Central memory CD8-positive, alpha-beta T cell (primary cell): ENCODE data around the gene MRTFB.

Experiments
- ATAC-seq: fragments of 150-1000 bp; cut with Tn5 transposase; replicated peaks from 2 replicates; pipeline ENCODE4 v1.10.0; 2022; ENCODE audit warnings: mild to moderate bottlenecking, moderate FRiP score, moderate number of reproducible peaks; ENCODE audit not compliant: poor library complexity, severe bottlenecking; ENCODE audit errors: extremely low read depth
- DNase-seq, 2 donors: peaks; one replicate each; pipeline ENCODE4 v3.0.0; 2021; ENCODE audit warnings: low spot score in 2 of 2
- H3K27ac Mint-ChIP-seq: one replicate; pipeline ENCODE4 v1.8.0; 2022; ENCODE audit warnings: low read depth, mild to moderate bottlenecking, moderate library complexity, mixed read lengths
- H3K27me3 Mint-ChIP-seq: one replicate; pipeline ENCODE4 v1.8.0; 2022; ENCODE audit warnings: mixed read lengths
- H3K36me3 Mint-ChIP-seq: one replicate; pipeline ENCODE4 v1.8.0; 2022; ENCODE audit warnings: mild to moderate bottlenecking, moderate library complexity, mixed read lengths; ENCODE audit not compliant: insufficient read depth
- H3K4me1 Mint-ChIP-seq: one replicate; pipeline ENCODE4 v1.8.0; 2022; ENCODE audit warnings: mixed read lengths
- H3K4me3 Mint-ChIP-seq: one replicate; pipeline ENCODE4 v1.8.0; 2022; ENCODE audit warnings: mild to moderate bottlenecking, moderate library complexity, mixed read lengths
- H3K9me3 Mint-ChIP-seq: one replicate; pipeline ENCODE4 v1.8.0; 2022; ENCODE audit warnings: mixed read lengths

MRTFB gene

GRCh38 chr16:14284371-14284770 is 213.3 kb downstream of the MRTFB start:
- Mint-ChIP-seq H3K4me3 (peak overlapping the region; percentile 86), H3K9me3 (peaks cover 8% of the 10 kb centered on the region), H3K4me1 (peaks cover 25% of the 10 kb centered on the region), H3K27ac (no peak overlapping the region), H3K27me3 (no peaks in the 10 kb centered on the region), H3K36me3 (peaks cover 30% of the 10 kb centered on the region)
- DNase-seq (no peak), ATAC-seq (no peak)

- DNase-seq = peak in 1 of 2 donors; percentile 32
- peaks cover 25% of the 10 kb centered on the region for H3K4me1 Mint-ChIP-seq
- H3K4me3 Mint-ChIP-seq = peak overlapping the region; percentile 86
- peak overlapping the region; percentile 99 for H3K27ac Mint-ChIP-seq
- ATAC-seq = peak; percentile 52
- H3K9me3 Mint-ChIP-seq = peaks cover 9% of the 10 kb centered on the region
- no peaks in the 10 kb centered on the region for H3K27me3 Mint-ChIP-seq
- H3K36me3 Mint-ChIP-seq = peaks cover 30% of the 10 kb centered on the region
Observed at GRCh38 chr16:14284930-14285512, 213.9 kb downstream of the MRTFB start.

DNA sequence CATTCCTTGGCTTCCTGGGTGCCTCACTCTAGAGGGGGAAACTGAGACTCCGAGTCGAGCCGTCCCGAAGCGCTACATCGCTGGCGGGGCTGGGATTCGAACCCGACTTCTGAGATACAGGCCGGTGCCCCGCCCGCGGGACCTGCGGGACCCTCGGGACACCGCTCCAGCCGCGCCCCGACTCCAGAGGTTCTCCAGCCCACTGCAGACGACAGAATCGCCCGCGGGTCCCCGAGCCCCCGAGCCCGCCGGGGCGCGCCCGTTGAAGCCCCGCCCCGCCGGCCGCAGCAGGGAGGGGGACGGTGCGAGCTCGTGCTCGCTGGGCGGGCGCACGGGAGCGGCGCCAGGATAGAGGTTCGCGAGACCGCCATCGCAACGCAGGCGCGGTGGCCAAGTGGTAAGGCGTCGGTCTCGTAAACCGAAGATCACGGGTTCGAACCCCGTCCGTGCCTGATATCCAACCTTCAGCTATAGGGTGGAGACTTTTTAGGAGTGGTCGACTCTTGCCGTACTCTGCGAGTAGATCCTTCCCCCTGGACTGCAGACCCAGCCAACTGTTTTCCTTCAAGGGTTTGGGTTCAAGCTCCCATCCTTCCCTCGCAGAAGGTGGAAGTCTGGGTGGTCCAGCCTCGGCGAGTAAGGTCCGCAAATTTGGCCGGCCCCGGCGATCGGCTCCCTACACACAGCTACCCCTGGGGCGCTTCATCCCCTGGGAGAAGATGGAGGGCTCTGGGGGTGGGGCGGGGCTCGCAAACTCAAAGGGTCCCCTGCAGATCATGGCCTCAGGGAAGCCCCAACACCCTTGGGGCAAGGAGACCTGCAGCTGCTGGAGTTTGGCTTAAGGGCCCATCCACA is 214.6 kb downstream of the MRTFB start:
- H3K4me1 Mint-ChIP-seq = peaks cover 25% of the 10 kb centered on the region
- H3K4me3 Mint-ChIP-seq = peak overlapping the region; percentile 86
- peak; percentile 87 for ATAC-seq
- no peaks in the 10 kb centered on the region for H3K27me3 Mint-ChIP-seq
- DNase-seq = peak; percentile 94 to 99
- H3K27ac Mint-ChIP-seq = peak overlapping the region; percentile 99
- H3K9me3 Mint-ChIP-seq = peaks cover 9% of the 10 kb centered on the region
- H3K36me3 Mint-ChIP-seq = peaks cover 30% of the 10 kb centered on the region

- ATAC-seq (peak; percentile 25), DNase-seq (peak in 1 of 2 donors; percentile 44)
- Mint-ChIP-seq H3K27ac (peak overlapping the region; percentile 99), H3K4me1 (peaks cover 25% of the 10 kb centered on the region), H3K4me3 (peak overlapping the region; percentile 86), H3K9me3 (peaks cover 9% of the 10 kb centered on the region), H3K27me3 (no peaks in the 10 kb centered on the region), H3K36me3 (peaks cover 30% of the 10 kb centered on the region)
Observed at GRCh38 chr16:14286368-14287230, 215.5 kb downstream of the MRTFB start.

DNA sequence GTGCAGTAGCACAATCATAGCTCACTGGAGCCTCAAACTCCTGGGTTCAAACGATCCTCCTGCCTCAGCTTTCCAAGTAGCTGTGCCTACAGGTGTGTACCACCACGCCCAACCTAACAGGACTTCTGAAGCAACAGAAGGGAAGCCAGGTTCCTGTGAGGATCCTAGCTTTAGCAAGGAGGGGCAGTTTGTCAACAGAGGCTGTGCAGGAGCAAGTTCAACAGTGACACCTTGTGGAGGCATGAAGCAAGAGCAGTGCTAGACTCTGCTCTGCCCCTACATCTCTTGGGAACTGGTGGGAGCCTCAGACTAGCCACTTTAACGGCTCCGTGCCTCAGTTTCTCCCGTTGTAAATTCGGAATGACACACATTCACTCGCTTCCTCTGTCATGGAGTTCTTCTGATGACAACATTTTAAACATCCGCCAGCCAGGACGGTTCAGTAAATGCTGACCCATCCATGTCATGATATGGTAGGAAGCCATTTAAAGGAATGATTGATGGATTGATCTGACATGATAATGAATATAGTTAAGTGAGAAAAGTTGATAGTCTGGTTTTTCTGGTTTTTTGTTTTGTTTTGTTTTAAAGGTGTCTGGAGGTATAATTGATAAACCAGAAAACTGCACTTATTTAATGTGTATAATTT is 218.7 kb downstream of the MRTFB start:
- DNase-seq (no peak), ATAC-seq (no peak)
- no peaks in the 10 kb centered on the region for H3K27me3 Mint-ChIP-seq
- peaks cover 9% of the 10 kb centered on the region for H3K9me3 Mint-ChIP-seq
- H3K4me3 Mint-ChIP-seq = no peak overlapping the region
- peaks cover 17% of the 10 kb centered on the region for H3K4me1 Mint-ChIP-seq
- no peak overlapping the region for H3K27ac Mint-ChIP-seq
- peaks cover 23% of the 10 kb centered on the region for H3K36me3 Mint-ChIP-seq

GRCh38 chr16:14291286-14291685 is 220.2 kb downstream of the MRTFB start:
- no peak for DNase-seq
- no peaks in the 10 kb centered on the region for H3K27me3 Mint-ChIP-seq
- ATAC-seq = no peak
- H3K27ac Mint-ChIP-seq = no peak overlapping the region
- peaks cover 9% of the 10 kb centered on the region for H3K9me3 Mint-ChIP-seq
- H3K4me1 Mint-ChIP-seq = peaks cover 5% of the 10 kb centered on the region
- peaks cover 8% of the 10 kb centered on the region for H3K36me3 Mint-ChIP-seq
- no peak overlapping the region for H3K4me3 Mint-ChIP-seq

DNA sequence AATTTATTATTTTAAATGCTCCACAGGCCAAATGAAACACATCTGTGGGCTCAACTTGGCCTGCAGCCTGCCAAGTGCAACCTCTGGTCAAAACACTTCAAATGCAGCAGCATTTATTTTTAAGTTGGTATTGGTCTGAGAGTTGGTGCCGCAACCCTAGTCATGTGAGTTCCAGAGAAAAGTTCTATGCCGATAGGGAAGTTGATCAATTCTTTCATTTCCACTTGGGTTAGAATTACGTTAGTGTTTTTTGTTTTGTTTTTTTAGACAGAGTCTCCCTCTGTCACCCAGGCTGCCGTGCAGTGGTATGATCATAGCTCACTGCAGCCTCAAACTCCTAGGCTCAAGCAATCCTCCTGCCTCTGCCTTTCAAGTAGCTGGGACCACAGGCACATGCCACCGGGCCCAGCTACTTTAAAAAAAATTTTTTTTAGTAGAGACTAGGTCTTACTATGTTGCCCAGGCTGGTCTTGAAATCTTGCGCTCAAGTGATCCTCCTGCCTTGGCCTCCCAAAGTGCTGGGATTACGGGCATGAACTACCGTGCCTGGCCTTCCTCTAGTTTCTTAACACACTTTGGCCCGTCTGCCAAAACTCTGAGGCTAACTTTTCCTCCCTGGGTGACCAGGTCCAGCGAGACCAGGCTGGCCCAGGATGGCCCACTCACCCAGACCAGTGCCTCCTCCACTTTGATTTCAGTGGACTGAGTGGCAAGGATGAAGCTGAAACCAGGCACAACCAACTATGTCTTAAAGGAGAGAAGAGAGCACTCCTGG is 221.1 kb downstream of the MRTFB start:
- peaks cover 9% of the 10 kb centered on the region for H3K9me3 Mint-ChIP-seq
- no peaks in the 10 kb centered on the region for H3K27me3 Mint-ChIP-seq
- ATAC-seq (no peak), DNase-seq (no peak)
- H3K27ac Mint-ChIP-seq = no peak overlapping the region
- H3K36me3 Mint-ChIP-seq = peaks cover 1% of the 10 kb centered on the region
- no peak overlapping the region for H3K4me3 Mint-ChIP-seq
- no peaks in the 10 kb centered on the region for H3K4me1 Mint-ChIP-seq

GRCh38 chr16:14296663-14297062 is 225.5 kb downstream of the MRTFB start:
- Mint-ChIP-seq H3K9me3 (no peaks in the 10 kb centered on the region), H3K27me3 (peaks cover 16% of the 10 kb centered on the region), H3K27ac (no peak overlapping the region), H3K4me3 (no peak overlapping the region), H3K36me3 (no peaks in the 10 kb centered on the region), H3K4me1 (peaks cover 13% of the 10 kb centered on the region)
- ATAC-seq (no peak), DNase-seq (no peak)

DNA sequence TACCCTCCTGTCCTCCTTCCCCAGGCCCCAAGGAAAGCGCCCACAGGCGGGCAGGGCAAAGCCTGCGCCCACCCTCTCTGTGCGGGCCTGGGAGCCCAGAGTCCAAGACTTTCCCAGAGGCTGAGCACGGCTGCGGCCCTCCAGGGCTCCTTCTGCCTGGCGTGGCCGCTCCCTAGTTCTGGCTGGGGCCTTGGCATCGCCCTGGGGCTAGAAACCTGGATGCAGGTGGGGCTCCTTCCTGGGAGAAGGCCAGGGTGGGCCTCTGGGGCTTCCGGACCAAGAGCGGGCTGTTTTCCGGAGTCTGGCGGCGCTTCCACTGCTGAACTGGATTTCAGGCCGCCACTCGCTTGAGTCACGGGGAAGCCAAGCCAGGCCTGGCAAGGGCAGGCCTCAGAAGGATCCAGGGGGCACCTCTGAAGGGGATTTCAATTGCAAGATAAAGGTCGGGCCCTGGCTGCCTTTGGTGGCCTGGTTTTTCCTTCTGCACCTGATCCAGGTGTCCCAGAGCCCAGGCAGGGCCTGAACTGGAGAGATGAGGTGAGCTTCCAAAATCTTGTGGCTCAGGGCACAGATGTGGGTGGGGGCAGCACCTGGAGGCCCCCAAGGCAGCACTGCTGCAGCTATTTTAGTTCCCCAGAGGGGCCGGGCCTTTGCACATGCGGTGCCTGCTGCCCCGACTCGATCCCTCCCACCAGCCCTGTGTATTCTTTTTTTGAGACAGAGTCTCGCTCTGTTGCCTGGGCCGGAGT is 227.4 kb downstream of the MRTFB start:
- peaks cover 13% of the 10 kb centered on the region for H3K4me1 Mint-ChIP-seq
- no peaks in the 10 kb centered on the region for H3K36me3 Mint-ChIP-seq
- no peak overlapping the region for H3K4me3 Mint-ChIP-seq
- peaks cover 26% of the 10 kb centered on the region for H3K27me3 Mint-ChIP-seq
- ATAC-seq (no peak), DNase-seq (no peak)
- H3K9me3 Mint-ChIP-seq = no peaks in the 10 kb centered on the region
- H3K27ac Mint-ChIP-seq = no peak overlapping the region

DNA sequence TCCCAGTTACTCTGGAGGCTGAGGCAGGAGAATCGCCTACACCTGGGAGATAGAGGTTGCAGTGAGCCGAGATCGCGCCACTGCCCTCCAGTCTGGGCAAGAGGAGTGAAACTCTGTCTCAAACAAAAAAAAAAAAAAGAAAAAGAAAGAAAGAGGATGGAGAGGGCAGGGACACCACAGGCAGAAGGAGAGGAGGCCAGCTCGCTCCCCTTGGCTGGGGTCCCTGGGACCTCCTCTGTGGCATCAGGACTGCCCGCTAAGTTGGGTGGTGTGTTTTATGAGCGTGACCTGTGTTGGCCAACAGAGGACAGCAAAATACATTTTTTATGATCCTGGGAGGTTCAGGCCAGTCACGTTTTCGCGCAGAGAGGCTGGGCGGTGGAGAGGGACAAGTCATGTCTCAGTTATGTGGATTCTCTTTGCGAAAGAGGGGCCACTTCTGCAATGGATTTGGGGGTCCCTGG is 229.6 kb downstream of the MRTFB start:
- DNase-seq (no peak), ATAC-seq (peak; percentile 50)
- H3K27me3 Mint-ChIP-seq = peaks cover 43% of the 10 kb centered on the region
- no peaks in the 10 kb centered on the region for H3K36me3 Mint-ChIP-seq
- H3K4me1 Mint-ChIP-seq = peaks cover 13% of the 10 kb centered on the region
- H3K4me3 Mint-ChIP-seq = peak overlapping the region; percentile 80
- no peaks in the 10 kb centered on the region for H3K9me3 Mint-ChIP-seq
- H3K27ac Mint-ChIP-seq = no peak overlapping the region
